SK-N-SH treated with all-trans-retinoic acid at 6 μM for 48 hours (cell line): ENCODE results near the gene BICC1.

Experiments
- CSDC2 ChIP-seq: fragments of 250-450 bp; sonication (Bioruptor Pico); IDR thresholded peaks from 2 replicates; pipeline ENCODE4 v1.5.0; 2020; ENCODE audit warnings: mild to moderate bottlenecking, moderate library complexity
- ISL1 ChIP-seq: fragments of 250-450 bp; sonication (Bioruptor Pico); IDR thresholded peaks from 2 replicates; pipeline ENCODE4 v2.1.2; 2022; ENCODE audit warnings: mild to moderate bottlenecking, moderate library complexity
- RARB ChIP-seq: fragments of 250-450 bp; sonication (Bioruptor Pico); IDR thresholded peaks from 2 replicates; pipeline ENCODE4 v1.8.0; 2021; ENCODE audit warnings: mild to moderate bottlenecking, moderate library complexity

DNA sequence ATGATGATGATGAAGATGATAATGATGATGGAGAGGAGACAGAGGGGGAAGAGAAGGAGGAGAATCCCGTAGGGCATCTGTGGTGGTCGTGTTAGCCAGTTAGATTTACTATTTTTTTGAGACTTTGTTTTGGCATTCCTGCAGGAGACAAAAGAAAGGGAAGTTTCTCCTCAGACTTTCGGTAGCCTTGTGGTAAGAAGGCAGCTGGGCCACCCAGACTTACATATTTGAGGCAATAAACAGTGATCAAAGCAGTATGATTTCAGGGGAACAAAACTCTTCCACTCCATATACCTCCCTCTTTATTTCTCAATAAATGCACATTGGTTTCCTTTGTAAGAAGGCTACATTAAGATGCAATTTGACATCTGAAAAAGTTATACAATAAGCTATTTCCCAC is 32.4 kb upstream of the BICC1 start:
- no peak for TF ChIP-seq CSDC2
- TF ChIP-seq RARB (CRISPR knock-in tag) = no peak
- no peak for TF ChIP-seq ISL1
